PC-3 (cell line): ENCODE data around the gene CD52. TPM values are rescaled to one million over a fixed set of nuclear protein-coding genes. Genes with fewer than 3 reads are reported as not detected.

Experiments used
- ATAC-seq: fragments of 200-7000 bp; cut with Tn5 transposase; 2 replicates; pipeline ENCODE4 v1.9.1; 2020; ENCODE audit warnings: mild to moderate bottlenecking, moderate library complexity
- BruUV-seq: library from RNA; stranded (reverse); fragments of 400-500 nt; replicated peaks from 2 replicates; lab custom pipeline; 2021; lab: Mats Ljungman, UMichigan
- CTCF ChIA-PET: fragments of 300-600 bp; sonication (Branson Sonifier 250); formaldehyde crosslinking; loops from one replicate; lab custom pipeline; 2022; ENCODE audit warnings: antibody characterized with exemption; lab: Charles Lee
- POLR2A ChIA-PET: fragments of 300-600 bp; sonication (Branson Sonifier 250); formaldehyde crosslinking; loops from one replicate; lab custom pipeline; 2022; ENCODE audit warnings: antibody characterized with exemption; ENCODE audit not compliant: unreplicated experiment; lab: Charles Lee
- DNase-seq: peaks from one replicate; pipeline ENCODE4 v3.0.0-alpha.2; 2015
- H2AFZ ChIP-seq: fragments of 300-600 bp; sonication (generic); 2 replicates; pipeline ENCODE4 v1.6.0; 2016; ENCODE audit warnings: antibody characterized with exemption, low read length
- H3F3A ChIP-seq: fragments of 300-600 bp; sonication (generic); one replicate; pipeline ENCODE4 v1.6.0; 2017; ENCODE audit warnings: antibody characterized with exemption, low read length, control low read depth, mild to moderate bottlenecking; ENCODE audit not compliant: unreplicated experiment
- H3K27ac ChIP-seq: fragments of 300-600 bp; sonication (generic); 2 replicates; pipeline ENCODE4 v1.5.1; 2016; ENCODE audit warnings: mild to moderate bottlenecking, low read length
- H3K27me3 ChIP-seq: fragments of 300-600 bp; sonication (generic); 2 replicates; pipeline ENCODE4 v1.6.1; 2016; ENCODE audit warnings: low read length, mixed read lengths
- H3K36me3 ChIP-seq: fragments of 300-600 bp; sonication (generic); 2 replicates; pipeline ENCODE4 v1.6.1; 2016; ENCODE audit warnings: low read depth, mixed run types, low read length, mixed read lengths
- H3K4me1 ChIP-seq: fragments of 300-600 bp; sonication (generic); 2 replicates; pipeline ENCODE4 v1.5.1; 2016; ENCODE audit warnings: low read length; ENCODE audit not compliant: insufficient read depth
- H3K4me2 ChIP-seq: fragments of 300-600 bp; sonication (generic); 2 replicates; pipeline ENCODE4 v1.6.0; 2016; ENCODE audit warnings: low read length
- H3K4me3 ChIP-seq: fragments of 300-600 bp; sonication (generic); 2 replicates; pipeline ENCODE4 v1.5.1; 2016; ENCODE audit warnings: mild to moderate bottlenecking, low read length, mixed read lengths
- H3K79me2 ChIP-seq: fragments of 300-600 bp; sonication (generic); 2 replicates; pipeline ENCODE4 v1.6.1; 2017; ENCODE audit warnings: low read length, mixed read lengths
- H3K9ac ChIP-seq: fragments of 300-600 bp; sonication (generic); 2 replicates; pipeline ENCODE4 v1.6.0; 2016; ENCODE audit warnings: mild to moderate bottlenecking, low read length
- H3K9me2 ChIP-seq: fragments of 300-600 bp; sonication (generic); replicated peaks from 2 replicates; pipeline ENCODE4 v1.6.1; 2016; ENCODE audit warnings: mixed run types, low read length, mixed read lengths
- H3K9me3 ChIP-seq: fragments of 300-600 bp; sonication (generic); 2 replicates; pipeline ENCODE4 v1.6.1; 2016; ENCODE audit warnings: low read length, mixed read lengths
- H4K20me1 ChIP-seq: fragments of 300-600 bp; sonication (generic); 2 replicates; pipeline ENCODE4 v1.6.1; 2016; ENCODE audit warnings: low read length, mixed read lengths
- EZH2 ChIP-seq: fragments of 300-600 bp; sonication (generic); IDR thresholded peaks from one replicate; pipeline ENCODE4 v1.6.1; 2017; ENCODE audit warnings: antibody characterized with exemption, mild to moderate bottlenecking, low read length; ENCODE audit not compliant: unreplicated experiment
- EZH2phosphoT487 ChIP-seq: fragments of 300-600 bp; sonication (generic); IDR thresholded peaks from 2 replicates; pipeline ENCODE4 v1.6.1; 2018; ENCODE audit warnings: mild to moderate bottlenecking, antibody characterized with exemption, low read length, borderline replicate concordance
- intact Hi-C: fragments of 100-400 bp; cut with micrococcal nuclease; formaldehyde crosslinking; loops from 2 replicates; pipeline ENCODE4 v1.9.0; 2023
- total RNA-seq: library from RNA; depleted of rRNA; stranded (reverse); fragments of >200 nt; gene quantifications from 2 replicates; pipeline ENCODE4 v1.2.3, GENCODE V29; 2014
- TF ChIP-seq, protein P1 (sequence below): fragments of 300-600 bp; sonication (generic); conservative IDR thresholded peaks from 2 replicates; pipeline ENCODE4 v1.5.1; 2017; ENCODE audit warnings: antibody characterized with exemption, low read depth, mild to moderate bottlenecking, low read length

CD52 gene
- total RNA-seq, 1 experiment from 2014 or later, result not detected

DNA sequence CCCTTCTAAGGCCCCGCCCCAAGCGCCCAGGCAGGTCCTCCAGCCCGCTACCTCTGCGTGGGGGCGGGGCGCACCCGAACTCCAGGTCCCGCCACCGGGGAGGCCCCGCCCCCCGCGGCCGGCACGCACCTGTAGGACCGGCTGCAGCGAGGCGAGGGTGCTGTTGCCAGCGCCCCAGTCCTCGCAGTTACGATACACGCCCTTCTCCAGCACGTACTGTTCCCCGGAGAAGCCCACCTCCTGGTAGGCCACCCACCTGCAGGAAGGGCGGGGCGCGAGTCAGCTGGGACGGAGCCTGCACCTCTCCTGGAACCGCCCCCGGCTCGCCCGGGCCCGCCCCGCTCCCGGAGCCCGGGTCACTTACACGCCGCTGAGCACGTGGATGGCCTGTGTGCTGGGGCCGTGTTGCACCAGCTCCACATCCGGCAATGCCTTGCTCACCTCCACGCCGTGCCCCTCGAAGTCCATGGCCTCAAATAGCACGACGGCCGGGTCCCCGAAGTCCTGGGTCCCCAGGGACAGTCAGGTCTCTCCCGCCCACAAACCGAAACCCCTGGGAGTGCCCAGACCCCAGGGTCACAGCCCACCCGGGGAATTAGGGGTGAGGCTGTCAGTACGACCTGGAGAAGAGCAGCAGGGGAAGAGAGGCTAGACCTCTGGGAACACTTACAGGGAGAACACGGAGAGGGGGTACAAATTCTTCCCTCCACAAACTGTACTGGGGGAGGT is 18.9 kb downstream of the CD52 start:
- ChIA-PET POLR2A (no interaction called here), CTCF (no interaction called here)
- intact Hi-C loops, result no loop called here
- Histone ChIP-seq H3K4me1 (peaks cover 5% of the 10 kb centered on the region), H3F3A (no peaks in the 10 kb centered on the region), H3K4me3 (peak overlapping the region; percentile 89), H4K20me1 (no peaks in the 10 kb centered on the region), H3K27me3 (no peaks in the 10 kb centered on the region), H2AFZ (peak overlapping the region; percentile 90), H3K4me2 (peak overlapping the region; percentile 86), H3K9me3 (no peaks in the 10 kb centered on the region), H3K79me2 (no peaks in the 10 kb centered on the region), H3K9me2 (no peaks in the 10 kb centered on the region), H3K27ac (peak overlapping the region; percentile 20; the same call in 1 of the 2 replicates), H3K36me3 (no peaks in the 10 kb centered on the region), H3K9ac (peak overlapping the region; percentile 38)
- DNase-seq (peak; percentile 86), ATAC-seq (peak; percentile 92)
- TF ChIP-seq EZH2 (no peak), EZH2phosphoT487 (no peak)
- TF ChIP-seq, protein P1, sequence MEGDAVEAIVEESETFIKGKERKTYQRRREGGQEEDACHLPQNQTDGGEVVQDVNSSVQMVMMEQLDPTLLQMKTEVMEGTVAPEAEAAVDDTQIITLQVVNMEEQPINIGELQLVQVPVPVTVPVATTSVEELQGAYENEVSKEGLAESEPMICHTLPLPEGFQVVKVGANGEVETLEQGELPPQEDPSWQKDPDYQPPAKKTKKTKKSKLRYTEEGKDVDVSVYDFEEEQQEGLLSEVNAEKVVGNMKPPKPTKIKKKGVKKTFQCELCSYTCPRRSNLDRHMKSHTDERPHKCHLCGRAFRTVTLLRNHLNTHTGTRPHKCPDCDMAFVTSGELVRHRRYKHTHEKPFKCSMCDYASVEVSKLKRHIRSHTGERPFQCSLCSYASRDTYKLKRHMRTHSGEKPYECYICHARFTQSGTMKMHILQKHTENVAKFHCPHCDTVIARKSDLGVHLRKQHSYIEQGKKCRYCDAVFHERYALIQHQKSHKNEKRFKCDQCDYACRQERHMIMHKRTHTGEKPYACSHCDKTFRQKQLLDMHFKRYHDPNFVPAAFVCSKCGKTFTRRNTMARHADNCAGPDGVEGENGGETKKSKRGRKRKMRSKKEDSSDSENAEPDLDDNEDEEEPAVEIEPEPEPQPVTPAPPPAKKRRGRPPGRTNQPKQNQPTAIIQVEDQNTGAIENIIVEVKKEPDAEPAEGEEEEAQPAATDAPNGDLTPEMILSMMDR, result no peak
- BruUV-seq, result no TSS peak

DNA sequence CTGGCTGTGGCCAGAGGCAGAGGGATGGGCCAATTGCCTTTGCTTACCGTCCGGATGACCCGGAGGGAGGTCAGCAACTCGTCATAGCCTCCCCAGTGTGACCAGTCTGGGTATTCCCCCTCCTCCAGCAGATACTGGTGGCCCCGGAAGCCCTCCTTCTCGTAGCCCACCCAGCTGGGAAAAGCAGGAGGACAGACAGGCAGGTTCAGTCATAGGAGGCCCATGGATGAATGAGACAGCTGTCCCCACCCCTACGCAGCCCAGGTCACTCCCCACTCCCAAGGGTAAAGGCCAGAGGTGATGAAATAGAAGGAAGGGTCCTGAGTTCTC is 19.4 kb downstream of the CD52 start:
- H4K20me1 ChIP-seq, result no peaks in the 10 kb centered on the region
- H3K36me3 ChIP-seq, result no peaks in the 10 kb centered on the region
- H3F3A ChIP-seq, result no peaks in the 10 kb centered on the region
- H3K79me2 ChIP-seq, result no peaks in the 10 kb centered on the region
- TF ChIP-seq, protein P1, result no peak
- no peak for TF ChIP-seq EZH2phosphoT487
- TF ChIP-seq EZH2, result no peak
- no peaks in the 10 kb centered on the region for H3K27me3 ChIP-seq
- H3K9me2 ChIP-seq, result no peaks in the 10 kb centered on the region
- H3K4me1 ChIP-seq, result peaks cover 5% of the 10 kb centered on the region
- ChIA-PET POLR2A (no interaction called here), CTCF (no interaction called here)
- no peak for ATAC-seq
- BruUV-seq, result no TSS peak
- peak overlapping the region; percentile 86; the same call in 1 of the 2 replicates for H3K4me2 ChIP-seq
- H3K9ac ChIP-seq, result no peak overlapping the region
- intact Hi-C loops, result no loop called here
- H3K4me3 ChIP-seq, result no peak overlapping the region
- no peak overlapping the region for H2AFZ ChIP-seq
- H3K27ac ChIP-seq, result no peak overlapping the region
- no peak for DNase-seq
- no peaks in the 10 kb centered on the region for H3K9me3 ChIP-seq

DNA sequence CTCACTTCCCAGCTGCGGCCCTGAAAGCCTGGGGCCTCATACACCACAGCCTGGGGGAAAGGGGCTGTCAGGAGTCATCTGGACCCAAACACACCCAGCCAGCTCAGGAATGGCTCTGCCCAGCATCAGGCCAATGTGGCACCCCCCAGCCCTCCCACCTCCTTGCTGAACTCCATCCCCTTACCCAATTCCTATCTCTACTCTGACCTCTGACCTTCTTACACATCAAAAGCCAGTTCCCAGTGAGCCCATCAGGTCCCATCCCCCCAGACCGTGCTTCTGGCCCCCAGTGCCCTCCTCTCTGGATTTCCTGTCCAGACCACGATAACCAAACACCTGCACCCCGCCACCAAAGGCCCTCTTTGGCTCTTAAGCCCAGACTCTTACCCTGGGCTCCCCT is 19.9 kb downstream of the CD52 start:
- DNase-seq (no peak), ATAC-seq (no peak)
- no peak overlapping the region for H2AFZ ChIP-seq
- H3K27me3 ChIP-seq, result no peaks in the 10 kb centered on the region
- ChIA-PET POLR2A (no interaction called here), CTCF (no interaction called here)
- BruUV-seq, result no TSS peak
- no peak overlapping the region for H3K27ac ChIP-seq
- intact Hi-C loops, result no loop called here
- H3K9me2 ChIP-seq, result no peaks in the 10 kb centered on the region
- TF ChIP-seq EZH2phosphoT487 (no peak), EZH2 (no peak)
- TF ChIP-seq, protein P1, result no peak
- no peak overlapping the region for H3K4me2 ChIP-seq
- no peaks in the 10 kb centered on the region for H3F3A ChIP-seq
- no peaks in the 10 kb centered on the region for H4K20me1 ChIP-seq
- no peak overlapping the region for H3K4me3 ChIP-seq
- no peak overlapping the region for H3K9ac ChIP-seq
- H3K9me3 ChIP-seq, result no peaks in the 10 kb centered on the region
- H3K36me3 ChIP-seq, result no peaks in the 10 kb centered on the region
- H3K4me1 ChIP-seq, result peaks cover 5% of the 10 kb centered on the region
- H3K79me2 ChIP-seq, result no peaks in the 10 kb centered on the region
